ENCODE results near the gene BCL10. TPM values are rescaled to one million over a fixed set of nuclear protein-coding genes. Genes with fewer than 3 reads are reported as not detected.

BCL10 gene
- 19.4 TPM for polyA plus RNA-seq (2013, experiment 1 of 2; ENCODE audit: insufficient read length)
- 19.8 TPM for polyA plus RNA-seq (2013, experiment 2 of 2; ENCODE audit: insufficient read length)

- DNase-seq: peak; percentile 97
Observed at GRCh38 chr1:85276215-85276977, at the start of gene BCL10. BCL10 (minus strand) TSS chr1:85276632; CDS start chr1:85276352, 280 bp downstream.

DNA sequence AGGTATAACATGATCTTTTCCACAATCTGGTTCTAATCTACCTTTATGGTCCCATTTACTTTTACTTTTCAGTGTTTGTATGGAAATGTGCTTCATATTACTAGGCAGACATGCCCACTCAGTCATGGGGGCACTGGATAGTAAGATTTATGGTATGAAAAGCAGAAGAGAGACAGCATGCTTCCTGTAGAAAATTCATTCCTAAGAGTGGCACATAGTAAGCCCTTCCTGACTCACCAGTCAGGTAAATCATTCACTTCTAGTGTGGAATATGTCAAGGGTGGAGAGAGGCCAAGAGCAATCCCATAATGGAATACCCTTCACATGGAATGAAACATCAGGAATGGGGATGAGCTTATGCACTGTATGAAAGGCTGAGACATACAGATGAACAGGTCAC, 49.5 kb upstream of the BCL10 start:
- no peak for DNase-seq

- no peak for DNase-seq
Observed at GRCh38 chr1:85323770-85324169, 47.3 kb upstream of the BCL10 start.

DNA sequence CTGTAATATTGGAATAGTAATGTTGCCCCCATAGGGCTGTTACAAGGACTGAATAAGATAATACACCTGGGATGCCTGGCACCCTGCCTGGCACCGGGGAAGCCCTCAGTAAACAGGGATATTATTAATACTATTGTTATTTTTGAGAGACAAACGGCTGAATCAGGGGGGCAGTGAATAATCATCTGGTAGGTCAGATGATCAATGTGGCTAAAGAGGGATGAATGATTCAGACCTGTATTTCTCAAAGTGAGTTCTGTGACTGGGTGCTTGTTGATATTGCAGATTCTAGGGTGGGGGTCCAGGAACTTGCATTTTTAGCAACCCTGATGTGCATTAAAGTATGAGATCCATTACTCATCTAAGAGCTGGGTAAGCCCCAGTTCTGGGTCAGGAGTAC, 46.2 kb upstream of the BCL10 start:
- no peak for DNase-seq

GRCh38 chr1:85321237-85321964, 45.0 kb upstream of the BCL10 start:
- DNase-seq: peak; percentile 84

DNA sequence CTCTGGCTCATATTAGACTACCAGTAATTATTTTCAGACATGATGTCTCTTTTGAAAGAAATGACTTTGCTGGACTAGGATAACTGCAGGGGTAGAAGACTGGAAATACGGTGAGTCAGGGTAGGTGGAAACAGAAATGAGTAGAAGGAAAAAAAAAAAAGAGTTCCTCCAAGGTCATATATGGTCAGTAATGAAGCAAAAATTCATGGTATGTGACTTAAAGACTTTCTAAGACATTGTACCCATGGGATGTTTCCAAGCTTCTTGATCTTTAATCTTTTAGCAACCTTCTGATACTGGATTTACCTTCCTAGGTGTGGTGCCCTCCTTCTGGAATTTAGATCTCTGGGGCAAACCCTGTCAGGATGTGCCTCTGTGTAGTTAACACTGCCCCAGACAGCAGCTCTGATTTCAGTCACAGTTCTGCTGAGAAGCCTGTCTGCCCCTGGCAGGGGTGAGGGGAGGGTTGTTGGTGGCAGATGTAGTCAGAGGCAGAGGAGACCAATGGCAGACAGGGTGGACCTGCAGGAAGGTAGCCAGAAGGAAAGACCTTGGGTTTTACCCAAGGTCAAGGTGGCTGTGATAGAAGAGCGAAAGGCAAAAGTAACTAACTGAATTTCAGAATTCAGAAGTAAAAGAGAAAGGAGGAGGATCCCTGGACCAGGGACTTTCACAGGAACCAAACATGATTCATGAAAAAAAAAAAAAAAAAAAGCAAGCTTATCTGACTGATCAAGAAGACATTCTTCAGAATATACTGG, 44.1 kb upstream of the BCL10 start:
- DNase-seq: peak; percentile 65

GRCh38 chr1:85319931-85320330, 43.5 kb upstream of the BCL10 start:
- no peak for DNase-seq

DNA sequence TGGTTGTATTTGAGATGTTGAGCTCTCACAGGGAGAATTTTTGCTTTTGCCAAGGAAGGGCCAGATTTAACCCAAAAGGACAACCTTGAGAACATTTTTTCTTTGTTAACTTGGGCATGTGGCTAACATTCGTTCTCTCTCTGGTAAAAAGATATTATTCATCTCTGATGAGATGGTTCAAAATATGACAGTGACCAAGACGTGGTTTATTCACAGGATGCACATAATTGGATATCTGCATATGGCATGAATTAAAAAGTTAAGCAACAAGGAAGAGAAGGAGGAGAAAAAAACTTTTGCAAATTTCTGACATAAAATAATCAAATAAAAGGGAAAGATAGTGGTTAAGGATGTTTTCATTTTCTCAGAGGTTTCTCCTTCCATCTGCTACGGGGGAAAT, 43.1 kb upstream of the BCL10 start:
- peak; percentile 48 for DNase-seq

- no peak for DNase-seq
Observed at GRCh38 chr1:85318217-85318616, 41.8 kb upstream of the BCL10 start.

- DNase-seq: no peak
Observed at GRCh38 chr1:85317560-85317959, 41.1 kb upstream of the BCL10 start.

- DNase-seq: peak; percentile 45
Observed at GRCh38 chr1:85316321-85316720, 39.9 kb upstream of the BCL10 start.

DNA sequence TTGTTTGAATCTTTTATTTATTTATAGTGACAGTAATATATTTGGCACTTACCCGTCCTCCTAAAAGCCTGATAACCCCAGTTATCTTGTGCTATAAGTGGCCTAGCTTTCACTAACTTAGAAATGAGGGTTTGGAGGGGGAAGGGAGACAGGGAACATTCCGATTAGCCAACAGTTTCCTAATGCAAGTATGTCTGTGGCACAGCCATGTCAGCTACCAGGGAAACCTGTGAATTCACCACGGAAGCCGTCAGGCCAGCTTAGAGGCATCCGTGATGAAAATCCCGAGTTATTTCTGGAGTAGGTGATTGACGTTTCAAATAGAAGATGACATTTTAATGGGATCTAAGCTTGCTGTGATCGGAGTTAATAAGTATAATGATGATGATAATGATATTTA, 39.4 kb upstream of the BCL10 start:
- DNase-seq: peak; percentile 37

GRCh38 chr1:85314726-85315125, 38.3 kb upstream of the BCL10 start:
- DNase-seq: peak; percentile 76

- peak; percentile 96 for DNase-seq
Observed at GRCh38 chr1:85313888-85314696, 37.7 kb upstream of the BCL10 start.

DNA sequence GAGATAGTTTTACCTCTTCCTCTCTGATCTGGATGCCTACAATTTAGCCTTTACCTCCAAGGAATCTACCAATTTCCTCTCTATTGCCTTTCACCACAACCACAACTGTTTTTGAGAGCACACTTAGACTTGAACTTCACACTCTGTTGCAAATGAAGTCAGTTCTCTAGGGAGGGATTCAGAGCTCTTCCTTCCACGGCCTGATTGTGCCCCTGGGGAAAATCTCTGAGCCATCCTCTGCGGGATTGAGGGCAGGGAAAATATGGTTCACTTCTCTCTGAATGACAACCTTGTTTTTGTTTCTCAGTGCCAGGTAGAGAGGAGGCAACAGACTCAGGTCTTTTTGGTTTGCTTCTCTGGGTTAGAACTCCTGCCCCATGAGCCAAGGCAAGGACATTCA, 35.4 kb upstream of the BCL10 start:
- DNase-seq: peak; percentile 41

DNA sequence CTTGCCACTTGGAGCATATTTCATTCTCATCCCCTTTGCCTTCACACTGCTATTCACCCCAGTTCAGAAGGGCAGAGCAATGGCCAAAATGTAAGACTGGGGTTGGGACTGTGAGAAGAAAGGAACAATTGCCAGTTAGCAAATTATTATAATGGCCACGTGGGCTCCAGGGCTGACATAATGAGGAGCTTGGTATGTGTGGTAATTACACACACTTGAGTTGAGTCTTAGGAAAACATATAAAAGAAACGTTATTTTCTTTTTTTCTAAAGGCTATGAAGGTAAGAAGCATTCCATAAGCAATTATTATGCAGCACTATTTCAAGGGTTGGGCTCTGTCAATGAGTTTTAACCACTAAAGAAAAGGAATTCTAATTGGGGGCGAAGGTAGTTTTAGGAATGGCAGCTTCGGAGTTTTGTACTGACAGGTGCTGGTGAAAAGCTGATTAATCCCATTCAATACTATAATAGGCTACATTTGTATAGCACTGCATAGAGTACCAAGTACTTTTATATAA, 32.5 kb upstream of the BCL10 start:
- no peak for DNase-seq

GRCh38 chr1:85307987-85308832, 31.8 kb upstream of the BCL10 start:
- DNase-seq: peak; percentile 88

GRCh38 chr1:85306236-85306635, 29.8 kb upstream of the BCL10 start:
- DNase-seq: no peak

GRCh38 chr1:85303440-85304162, 27.2 kb upstream of the BCL10 start:
- DNase-seq: no peak

DNA sequence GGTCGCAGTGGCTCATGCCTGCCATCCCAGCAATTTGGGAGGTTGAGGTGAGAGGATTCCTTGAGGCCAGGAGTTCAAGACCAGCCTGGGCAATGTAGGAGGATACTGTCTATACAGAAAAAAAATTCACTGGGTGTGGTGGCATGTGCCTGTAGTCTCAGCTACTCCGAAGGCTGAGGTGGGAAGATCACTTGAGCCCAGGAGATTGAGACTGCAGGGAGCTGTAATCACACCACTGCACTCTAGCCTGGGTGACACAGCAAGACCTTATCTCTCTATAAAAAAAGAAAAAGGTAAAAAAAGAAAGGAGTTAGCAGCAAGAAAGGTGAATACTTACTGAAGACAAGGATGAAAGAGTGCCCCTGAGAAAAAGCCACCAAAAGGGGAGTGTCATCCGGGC, 23.7 kb upstream of the BCL10 start:
- DNase-seq: no peak
